HG02938 (cell line): ENCODE measurements around the gene ZFP36L1.

ENCODE experiments used
- ATAC-seq: cut with Tn5 transposase; IDR thresholded peaks from one replicate; pipeline ENCODE4 v1.9.1; 2021; ENCODE audit warnings: mild to moderate bottlenecking, moderate library complexity; ENCODE audit not compliant: unreplicated experiment

The ZFP36L1 gene

GRCh38 chr14:68741839-68742470 is 50.9 kb downstream of the ZFP36L1 start:
- ATAC-seq: peak; percentile 71

GRCh38 chr14:68741477-68741791 is 51.4 kb downstream of the ZFP36L1 start:
- no peak for ATAC-seq

- no peak for ATAC-seq
Observed at GRCh38 chr14:68740788-68741476, 51.9 kb downstream of the ZFP36L1 start.

GRCh38 chr14:68739701-68740100 is 53.2 kb downstream of the ZFP36L1 start:
- no peak for ATAC-seq

- ATAC-seq: no peak
Observed at GRCh38 chr14:68738559-68738958, 54.3 kb downstream of the ZFP36L1 start.
